Left forelimb (tissue), 1 donor: ENCODE results near the gene ESPNL.

ENCODE experiments used
- DNase-seq: peaks from one replicate; pipeline ENCODE4 v3.0.0-alpha.2; 2018; ENCODE audit warnings: low spot score

Gene ESPNL

DNA sequence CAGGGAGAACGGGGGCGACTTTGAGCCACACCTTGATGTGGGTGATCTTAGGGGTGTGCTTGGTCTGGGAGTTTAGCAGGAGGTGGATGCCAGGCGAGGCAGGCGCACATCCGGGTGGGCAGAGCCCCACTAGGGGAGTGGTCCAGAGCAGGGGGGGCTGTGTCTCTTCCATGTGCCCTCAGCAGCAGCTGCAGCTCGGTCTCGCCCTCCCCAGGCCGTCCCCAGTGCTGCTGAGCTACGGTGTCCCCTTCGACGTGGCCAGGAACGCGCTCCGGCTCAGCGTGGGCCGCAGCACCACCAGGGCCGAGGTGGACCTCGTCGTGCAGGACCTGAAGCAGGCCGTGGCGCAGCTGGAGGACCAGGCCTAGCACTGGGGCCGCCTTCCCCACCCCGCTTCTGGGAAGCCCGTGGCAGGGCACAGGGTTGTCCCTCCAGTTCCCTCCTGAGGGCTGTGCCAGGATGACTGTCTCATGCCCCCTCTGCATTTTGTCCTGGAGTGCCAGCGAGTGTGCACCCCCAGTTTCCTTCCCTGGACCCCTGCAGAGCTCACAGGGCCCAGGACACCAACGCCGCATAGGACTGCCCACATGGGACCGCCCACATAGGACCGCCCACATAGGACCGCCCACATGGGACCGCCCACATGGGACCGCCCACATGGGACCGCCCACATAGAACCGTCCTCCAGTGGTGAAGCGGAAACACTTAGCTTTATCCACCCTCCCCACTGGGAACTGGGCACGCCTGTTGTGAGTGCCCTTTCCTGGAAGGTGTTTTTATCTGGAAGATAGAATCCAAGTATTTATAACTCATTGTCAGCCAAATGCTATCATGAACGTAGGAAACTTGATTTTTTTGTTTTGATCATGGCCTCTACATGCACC, 1.9 kb upstream of the ESPNL start:
- peak; percentile 65 for DNase-seq

GRCh38 chr2:238098901-238099713, 1.0 kb upstream of the ESPNL start:
- peak; percentile 63 for DNase-seq

GRCh38 chr2:238099714-238100048, 459 bp upstream of the ESPNL start:
- peak; percentile 46 for DNase-seq

- DNase-seq, result peak; percentile 57
These were observed 956 bp downstream of the ESPNL start for GRCh38 chr2:238100821-238101771.

DNA sequence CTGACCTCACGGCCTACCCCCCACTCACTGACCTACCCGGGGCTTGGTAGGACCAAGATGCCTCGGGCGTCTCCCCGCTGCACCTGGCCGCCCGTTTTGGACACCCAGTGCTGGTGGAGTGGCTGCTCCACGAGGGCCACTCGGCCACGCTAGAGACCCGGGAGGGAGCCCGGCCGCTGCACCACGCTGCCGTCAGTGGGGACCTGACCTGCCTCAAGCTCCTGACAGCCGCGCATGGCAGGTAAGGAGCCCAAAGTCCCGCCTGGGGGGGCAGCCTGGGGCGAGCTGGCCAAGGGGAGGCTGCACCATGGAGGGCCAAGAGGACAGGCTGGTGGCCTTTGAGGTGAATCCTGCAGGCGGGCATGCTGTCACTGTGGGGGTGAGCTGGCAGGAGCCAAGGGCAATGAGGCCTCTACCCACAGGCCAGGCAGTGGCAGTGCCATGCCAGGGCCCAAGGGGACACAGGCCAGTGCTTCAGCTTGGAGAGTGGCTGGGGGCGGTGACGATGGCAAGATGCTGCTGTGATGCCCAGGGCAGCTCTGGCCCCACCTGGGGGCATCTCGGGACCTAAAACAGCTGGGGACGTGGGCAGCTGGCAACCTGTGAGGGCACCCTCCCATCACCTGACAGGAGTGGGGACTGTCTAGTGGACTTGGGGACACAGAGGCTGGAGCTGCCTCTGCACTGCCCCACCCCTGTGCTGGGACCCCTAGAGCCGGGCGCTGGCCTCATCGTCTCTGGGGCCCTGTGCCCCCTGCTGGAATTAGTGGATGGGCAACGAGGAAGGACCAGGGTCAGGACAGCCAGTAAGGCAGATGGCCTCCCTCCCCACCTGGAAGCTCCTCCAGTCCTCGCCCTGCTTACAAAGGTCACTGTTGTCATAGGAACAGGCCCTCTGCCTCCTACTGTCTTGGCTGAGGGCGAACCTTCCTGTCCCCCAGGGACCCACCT, 2.0 kb downstream of the ESPNL start:
- peak; percentile 53 for DNase-seq

- DNase-seq, result peak; percentile 37
These were observed 2.7 kb downstream of the ESPNL start for GRCh38 chr2:238102865-238103264.

DNA sequence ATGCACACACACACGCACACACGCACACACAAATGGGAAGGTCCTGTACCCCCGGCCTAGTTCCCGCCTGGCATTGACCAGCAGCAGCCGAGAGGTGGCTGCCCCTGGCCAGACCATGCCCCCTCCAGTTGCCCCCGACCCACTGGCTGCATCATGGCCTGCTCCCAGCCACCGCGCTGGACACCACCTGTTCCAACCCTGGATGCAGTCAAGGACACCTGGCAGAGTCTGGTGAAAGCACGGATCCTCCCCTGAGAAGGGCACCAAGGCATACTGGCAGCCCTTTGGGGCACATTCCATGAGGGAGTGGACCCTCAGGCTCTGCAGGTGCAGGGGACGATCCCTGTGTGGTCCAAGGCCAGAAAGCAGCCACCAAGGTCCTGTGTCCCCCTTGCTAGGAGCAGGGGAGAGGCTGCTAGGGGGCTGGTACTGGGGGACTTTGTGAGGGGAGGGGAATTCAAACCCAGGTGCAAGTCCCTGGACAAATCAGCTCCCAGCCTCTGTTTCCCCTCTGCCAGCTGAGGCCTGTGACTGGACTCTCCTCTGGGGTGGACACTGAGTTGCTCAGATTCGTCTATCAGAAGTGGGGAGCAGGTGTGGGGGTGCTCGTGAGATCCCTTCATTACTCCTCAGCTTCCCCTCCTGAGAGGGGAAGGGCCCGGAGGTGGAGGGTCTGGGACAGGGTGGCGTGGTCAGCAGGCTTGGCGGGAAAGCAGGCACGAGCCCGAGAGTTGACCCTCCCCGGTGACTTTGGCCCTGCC, 3.5 kb downstream of the ESPNL start:
- DNase-seq, result peak; percentile 31

DNA sequence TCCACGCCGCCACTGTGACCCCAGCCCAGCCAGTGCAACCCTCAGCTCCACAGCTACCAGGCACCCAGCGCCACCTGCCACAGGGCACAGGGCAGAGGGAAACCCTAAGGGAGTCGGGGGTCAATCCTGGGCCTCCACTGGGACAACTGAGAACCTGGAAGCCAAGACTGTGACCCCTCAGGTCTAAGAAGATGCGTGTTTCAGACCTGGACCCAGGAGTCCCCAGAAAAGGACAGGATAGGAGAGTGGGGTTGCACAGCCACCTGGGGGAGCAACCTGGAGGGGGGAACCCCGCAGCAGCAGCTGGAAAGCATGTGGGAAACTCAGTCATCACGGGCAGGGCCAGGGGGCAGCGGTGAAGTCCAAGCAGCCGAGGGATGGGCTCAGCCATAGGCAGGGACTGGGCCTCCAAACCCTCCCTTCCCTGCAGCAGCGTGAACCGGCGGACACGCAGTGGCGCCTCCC, 4.1 kb downstream of the ESPNL start:
- DNase-seq, result peak; percentile 60

DNA sequence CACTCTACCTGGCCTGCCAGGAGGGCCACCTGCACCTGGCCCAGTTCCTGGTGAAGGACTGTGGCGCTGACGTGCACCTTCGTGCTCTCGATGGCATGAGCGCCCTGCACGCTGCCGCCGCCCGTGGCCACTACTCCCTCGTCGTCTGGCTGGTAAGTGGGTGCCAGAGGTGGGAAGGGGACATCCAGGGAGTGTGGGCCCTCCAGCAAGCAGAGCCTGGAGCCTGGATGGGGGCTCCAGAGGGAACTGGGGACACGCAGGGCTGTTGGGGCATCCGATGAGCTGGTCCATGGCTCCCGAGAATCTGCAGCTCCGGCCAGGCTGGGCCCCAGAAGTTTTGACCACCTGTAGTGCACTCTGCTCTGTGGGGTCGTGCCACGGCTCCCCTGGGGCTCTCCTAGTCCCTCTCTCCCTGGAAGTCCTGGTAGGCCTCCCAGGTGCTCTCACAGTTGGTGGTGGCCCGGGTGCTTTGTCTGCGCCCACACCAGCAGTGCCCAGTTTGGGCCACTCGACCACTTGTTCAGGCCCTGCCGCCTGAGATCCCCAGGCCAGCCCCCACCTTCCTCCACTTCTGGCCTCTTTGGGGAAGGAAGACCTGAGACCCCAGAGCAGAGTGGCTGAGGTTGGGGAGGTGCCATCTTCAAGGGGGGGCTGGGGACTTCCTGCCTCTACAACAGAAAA, 4.7 kb downstream of the ESPNL start:
- peak; percentile 52 for DNase-seq

DNA sequence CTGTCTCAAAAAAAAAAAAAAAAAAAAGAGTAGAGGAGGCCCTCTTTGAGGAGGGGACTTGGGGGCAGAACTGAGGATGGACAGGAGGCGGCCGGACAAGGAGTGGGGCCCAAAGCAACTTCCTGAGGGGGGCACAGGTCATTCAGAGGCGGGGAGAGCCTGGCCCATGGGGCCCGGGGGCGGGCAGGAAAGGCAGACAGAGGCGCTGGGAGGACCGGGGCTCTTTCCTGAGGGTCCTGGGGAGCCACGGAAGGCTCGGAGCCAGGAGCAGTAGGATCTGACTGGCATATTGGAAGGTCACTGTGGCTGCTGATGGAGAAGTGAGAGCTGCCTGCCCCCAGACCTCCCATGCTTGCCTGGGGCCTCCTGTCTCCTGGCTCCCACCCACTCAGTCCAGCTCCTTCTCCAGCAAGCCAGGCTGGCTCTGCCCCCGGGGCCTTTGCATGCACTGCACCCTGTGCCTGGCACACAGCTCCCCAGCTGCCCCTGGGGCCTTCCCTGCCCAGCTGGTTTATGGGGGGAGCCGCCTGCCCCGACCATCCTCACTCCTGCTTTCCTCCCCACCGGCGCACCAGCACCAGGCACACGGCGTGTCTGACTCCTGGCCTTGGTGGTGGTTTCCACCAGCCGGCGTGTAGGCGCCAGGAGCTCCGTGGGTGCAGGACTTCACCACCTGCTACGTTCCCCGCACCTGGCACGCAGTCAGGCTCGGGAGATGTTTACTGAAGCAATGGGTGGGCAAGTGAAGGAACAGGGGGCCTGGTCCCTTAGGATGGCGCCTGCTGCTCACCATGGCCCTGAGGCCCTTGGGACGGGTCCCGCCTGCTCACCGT, 5.6 kb downstream of the ESPNL start:
- DNase-seq, result peak; percentile 48

GRCh38 chr2:238106339-238106697, 6.2 kb downstream of the ESPNL start:
- DNase-seq, result peak; percentile 50

- peak; percentile 55 for DNase-seq
These were observed 6.8 kb downstream of the ESPNL start for GRCh38 chr2:238106698-238107524.

DNA sequence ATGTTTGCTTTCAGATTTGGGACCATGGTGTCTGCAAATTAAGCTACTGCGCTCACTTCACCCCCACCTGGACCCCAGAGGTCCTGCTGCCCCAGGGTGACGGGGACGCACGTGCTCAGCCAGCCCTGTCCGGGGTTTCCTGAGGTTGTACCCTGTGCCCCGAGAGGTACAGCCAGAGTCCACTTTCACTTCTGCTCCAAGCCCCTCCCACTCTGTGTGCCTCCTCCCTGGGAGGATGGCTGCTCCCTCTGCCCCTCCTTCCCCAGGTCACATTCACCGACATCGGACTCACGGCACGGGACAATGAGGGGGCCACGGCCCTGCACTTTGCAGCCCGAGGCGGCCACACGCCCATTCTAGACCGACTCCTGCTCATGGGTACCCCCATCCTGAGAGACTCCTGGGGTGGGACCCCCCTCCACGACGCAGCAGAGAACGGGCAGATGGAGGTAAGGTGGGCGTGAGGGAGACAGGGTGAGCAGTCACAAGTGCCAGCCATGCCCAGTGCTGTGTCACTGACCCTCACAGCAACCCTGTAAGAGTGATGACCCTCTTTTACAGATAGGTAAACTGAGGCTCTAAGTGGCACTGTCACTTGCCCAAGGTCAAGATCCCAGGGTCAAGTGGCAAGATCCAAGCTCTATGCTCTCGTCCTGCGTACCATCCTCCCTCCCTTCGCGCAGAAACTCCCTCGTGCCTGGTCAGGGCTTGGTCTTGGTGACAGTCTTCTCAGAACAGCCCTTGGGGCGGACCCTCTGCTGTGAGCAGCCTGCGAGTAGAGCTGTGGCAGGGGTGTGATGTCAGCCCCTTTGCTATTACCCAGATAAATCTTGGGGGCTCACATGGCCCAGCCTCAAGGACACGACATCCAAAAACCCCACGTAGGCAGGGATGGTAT, 7.6 kb downstream of the ESPNL start:
- peak; percentile 36 for DNase-seq

DNA sequence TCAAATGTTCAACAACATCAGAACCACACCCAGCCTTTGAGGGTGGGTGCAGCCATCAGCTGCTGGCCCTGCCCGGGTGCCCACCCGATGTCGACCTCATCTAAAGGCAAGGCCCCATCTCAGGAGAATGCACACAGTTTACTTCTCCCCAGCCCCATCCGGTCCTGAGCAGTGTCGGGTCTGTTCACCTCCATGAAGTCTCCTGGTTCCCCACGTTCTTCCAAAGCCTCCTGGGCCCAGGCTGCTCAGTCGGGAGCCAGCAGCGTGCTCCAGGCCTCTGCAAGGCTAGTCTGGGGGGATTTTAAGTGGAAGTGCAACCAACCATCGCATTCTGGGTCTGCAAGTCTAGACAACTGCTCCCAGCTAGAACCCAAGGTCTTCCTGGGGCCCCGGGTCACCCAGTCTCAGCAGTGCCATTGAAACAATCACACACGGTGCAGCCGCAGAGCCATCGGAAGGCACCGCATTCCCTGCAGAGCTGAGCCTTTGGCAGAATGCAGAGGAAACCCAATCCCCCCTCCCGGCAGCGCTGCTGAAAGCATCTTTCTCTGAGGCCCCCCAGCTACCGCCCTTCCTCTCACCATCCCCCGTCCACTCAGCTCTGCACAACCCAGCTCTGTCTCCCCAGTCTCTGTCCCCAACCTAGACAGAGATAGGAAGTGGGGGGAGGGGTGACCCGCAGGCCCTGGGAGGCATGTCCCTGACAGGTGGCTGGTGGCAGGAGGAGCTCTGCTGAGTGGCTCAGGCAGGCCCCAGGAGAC, 8.5 kb downstream of the ESPNL start:
- DNase-seq, result peak; percentile 56

- DNase-seq, result no peak
These were observed 13.5 kb downstream of the ESPNL start for GRCh38 chr2:238113611-238114010.

- no peak for DNase-seq
These were observed 14.2 kb downstream of the ESPNL start for GRCh38 chr2:238114331-238114841.
